Subcutaneous adipose tissue (tissue), 4 donors: Measurements from ENCODE around the gene BIN2. TPM values are rescaled to one million over a fixed set of nuclear protein-coding genes. Genes with fewer than 3 reads are reported as not detected.

Source experiments
- CTCF ChIP-seq: fragments of 450-650 bp; IDR thresholded peaks from one replicate; pipeline ENCODE4 v1.5.1; 2016; ENCODE audit warnings: low read depth, mild to moderate bottlenecking, control low read depth, antibody characterized with exemption, moderate library complexity
- total RNA-seq, 4 donors: library from RNA; depleted of rRNA; stranded (reverse); fragments of >200 nt; gene quantifications; one replicate each; pipeline ENCODE4 v1.1.0, GENCODE V29; 2016

The BIN2 gene
- total RNA-seq, 4 donors from 2014 or later, result 2.3 to 26.2 (median 8.9) TPM

- TF ChIP-seq CTCF, result no peak
Measured at GRCh38 chr12:51359851-51360250, 35.9 kb upstream of the BIN2 start.

- no peak for TF ChIP-seq CTCF
Measured at GRCh38 chr12:51358496-51358895, 34.5 kb upstream of the BIN2 start.

- no peak for TF ChIP-seq CTCF
Measured at GRCh38 chr12:51357374-51358047, 33.5 kb upstream of the BIN2 start.

GRCh38 chr12:51351913-51352532 lies 28.0 kb upstream of the BIN2 start:
- no peak for TF ChIP-seq CTCF

- TF ChIP-seq CTCF, result no peak
Measured at GRCh38 chr12:51349026-51349425, 25.1 kb upstream of the BIN2 start.

GRCh38 chr12:51348116-51348515 lies 24.1 kb upstream of the BIN2 start:
- no peak for TF ChIP-seq CTCF

- TF ChIP-seq CTCF, result no peak
Measured at GRCh38 chr12:51346581-51346980, 22.6 kb upstream of the BIN2 start, which contains the start of gene CELA1. TSS of gene CELA1 (minus strand) at chr12:51346679. CDS start at chr12:51346638, 41 bp downstream.
